MM.1S (cell line): ENCODE measurements around the gene LRRN4.

Experiments used
- EZH2phosphoT487 ChIP-seq: fragments of 300-600 bp; sonication (generic); IDR thresholded peaks from 2 replicates; pipeline ENCODE4 v1.6.1; 2018; ENCODE audit warnings: antibody characterized with exemption, low read length
- TF ChIP-seq, protein P1 (sequence below): fragments of 300-600 bp; sonication (generic); IDR thresholded peaks from 2 replicates; pipeline ENCODE4 v1.5.1; 2016; ENCODE audit warnings: antibody characterized with exemption, low read length, mixed read lengths

DNA sequence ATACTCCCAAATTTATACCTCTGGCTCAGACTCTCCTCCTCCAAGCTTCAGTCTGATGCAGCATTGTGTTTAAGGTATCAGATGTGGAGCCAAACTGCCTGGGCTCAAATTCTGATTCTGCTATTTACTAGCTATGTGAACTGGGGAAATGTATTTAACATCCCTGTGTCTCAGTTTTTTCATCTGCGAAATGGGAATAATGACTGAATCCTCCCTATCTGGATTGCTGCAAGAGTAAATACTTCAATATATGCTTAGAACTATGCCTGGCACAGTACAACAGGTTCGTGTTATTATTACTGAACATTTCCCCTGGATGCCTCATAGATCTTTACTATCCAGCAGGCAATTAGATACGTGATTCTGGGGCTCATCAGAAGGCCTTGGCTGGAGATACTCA lies 5.5 kb downstream of the LRRN4 start:
- TF ChIP-seq, protein P1, sequence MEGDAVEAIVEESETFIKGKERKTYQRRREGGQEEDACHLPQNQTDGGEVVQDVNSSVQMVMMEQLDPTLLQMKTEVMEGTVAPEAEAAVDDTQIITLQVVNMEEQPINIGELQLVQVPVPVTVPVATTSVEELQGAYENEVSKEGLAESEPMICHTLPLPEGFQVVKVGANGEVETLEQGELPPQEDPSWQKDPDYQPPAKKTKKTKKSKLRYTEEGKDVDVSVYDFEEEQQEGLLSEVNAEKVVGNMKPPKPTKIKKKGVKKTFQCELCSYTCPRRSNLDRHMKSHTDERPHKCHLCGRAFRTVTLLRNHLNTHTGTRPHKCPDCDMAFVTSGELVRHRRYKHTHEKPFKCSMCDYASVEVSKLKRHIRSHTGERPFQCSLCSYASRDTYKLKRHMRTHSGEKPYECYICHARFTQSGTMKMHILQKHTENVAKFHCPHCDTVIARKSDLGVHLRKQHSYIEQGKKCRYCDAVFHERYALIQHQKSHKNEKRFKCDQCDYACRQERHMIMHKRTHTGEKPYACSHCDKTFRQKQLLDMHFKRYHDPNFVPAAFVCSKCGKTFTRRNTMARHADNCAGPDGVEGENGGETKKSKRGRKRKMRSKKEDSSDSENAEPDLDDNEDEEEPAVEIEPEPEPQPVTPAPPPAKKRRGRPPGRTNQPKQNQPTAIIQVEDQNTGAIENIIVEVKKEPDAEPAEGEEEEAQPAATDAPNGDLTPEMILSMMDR, result no peak
- no peak for TF ChIP-seq EZH2phosphoT487
